Esophagus mucosa (tissue), 1 donor: ENCODE measurements around the gene ZAR1L. TPM values are rescaled to one million over a fixed set of nuclear protein-coding genes. Genes with fewer than 3 reads are reported as not detected.
"Not testable (repeated sequence)": the region's sequence is repeated elsewhere in the genome, so short reads cannot be mapped to it uniquely, and the experiment has no call there.

Source experiments
- ATAC-seq: fragments of 200-7000 bp; cut with Tn5 transposase; one replicate; pipeline ENCODE4 v1.9.1; 2020
- total RNA-seq: library from RNA; stranded (reverse); gene quantifications from one replicate; pipeline ENCODE4 v1.2.4, GENCODE V29; 2023
- donor health status: DM: yes; HTN: yes; CAD: no.

ZAR1L gene
- total RNA-seq = not detected

GRCh38 chr13:32315238-32316027, at the start of gene ZAR1L, which contains the start of gene BRCA2:
TSS of gene ZAR1L (minus strand) at chr13:32315363. CDS start at chr13:32311925, 3,438 bp downstream.
TSS of gene BRCA2 (plus strand) at chr13:32315508. CDS start at chr13:32316461, 953 bp downstream.
- peak; percentile 99 for ATAC-seq

GRCh38 chr13:32362574-32362973, 47.4 kb upstream of the ZAR1L start:
- no peak for ATAC-seq

- not testable (repeated sequence) for ATAC-seq
Observed at GRCh38 chr13:32355935-32356334, 40.8 kb upstream of the ZAR1L start.

- no peak for ATAC-seq
Observed at GRCh38 chr13:32354040-32354439, 38.9 kb upstream of the ZAR1L start.

GRCh38 chr13:32350839-32351441, 35.8 kb upstream of the ZAR1L start:
- ATAC-seq = not testable (repeated sequence)

GRCh38 chr13:32347651-32348050, 32.5 kb upstream of the ZAR1L start:
- ATAC-seq = no peak

GRCh38 chr13:32340914-32341313, 25.8 kb upstream of the ZAR1L start:
- no peak for ATAC-seq

GRCh38 chr13:32334671-32335070, 19.5 kb upstream of the ZAR1L start:
- no peak for ATAC-seq

- peak; percentile 26 for ATAC-seq
Observed at GRCh38 chr13:32330441-32330840, 15.3 kb upstream of the ZAR1L start.

- no peak for ATAC-seq
Observed at GRCh38 chr13:32323912-32324311, 8.7 kb upstream of the ZAR1L start.

- no peak for ATAC-seq
Observed at GRCh38 chr13:32320528-32320927, 5.4 kb upstream of the ZAR1L start.

- no peak for ATAC-seq
Observed at GRCh38 chr13:32317716-32318465, 2.7 kb upstream of the ZAR1L start.

- ATAC-seq = no peak
Observed at GRCh38 chr13:32316501-32316900, 1.3 kb upstream of the ZAR1L start.

- peak; percentile 3 for ATAC-seq
Observed at GRCh38 chr13:32316028-32316339, 821 bp upstream of the ZAR1L start.

- peak; percentile 38 for ATAC-seq
Observed at GRCh38 chr13:32314271-32315237, 609 bp downstream of the ZAR1L start.

GRCh38 chr13:32311188-32311897, 3.8 kb downstream of the ZAR1L start:
- ATAC-seq = no peak

- peak; percentile 53 for ATAC-seq
Observed at GRCh38 chr13:32310134-32310706, 4.9 kb downstream of the ZAR1L start.

GRCh38 chr13:32309312-32310133, 5.6 kb downstream of the ZAR1L start:
- ATAC-seq = peak; percentile 28

- ATAC-seq = no peak
Observed at GRCh38 chr13:32305646-32306045, 9.5 kb downstream of the ZAR1L start.

- no peak for ATAC-seq
Observed at GRCh38 chr13:32302461-32302860, 12.7 kb downstream of the ZAR1L start.
